GM10248 (cell line): ENCODE measurements around the gene ROBO1.

Experiments
- CTCF ChIA-PET: fragments of 300-600 bp; sonication (Branson Sonifier 250); formaldehyde crosslinking; extraction: SDS; loops from one replicate; lab custom pipeline; 2021; ENCODE audit warnings: antibody characterized with exemption; lab: Yijun Ruan, JAX
- POLR2A ChIA-PET: fragments of 350-650 bp; sonication (Branson Sonifier 250); formaldehyde crosslinking; extraction: SDS; loops from one replicate; lab custom pipeline; 2020; ENCODE audit warnings: antibody characterized with exemption; lab: Yijun Ruan, JAX
- DNase-seq: peaks from one replicate; pipeline ENCODE4 v3.0.0; 2012; ENCODE audit errors: extremely low spot score
- CTCF ChIP-seq: IDR thresholded peaks from 2 replicates; pipeline ENCODE4 v1.5.1; 2012; ENCODE audit warnings: mild to moderate bottlenecking, low read depth; ENCODE audit errors: extremely low read depth, missing control alignments, control extremely low read depth

Gene ROBO1

GRCh38 chr3:79268422-79268821, 499.4 kb downstream of the ROBO1 start:
- POLR2A ChIA-PET: no interaction called here
- TF ChIP-seq CTCF: no peak
- no peak for DNase-seq
- CTCF ChIA-PET: no interaction called here

GRCh38 chr3:79264892-79265291, 502.9 kb downstream of the ROBO1 start:
- TF ChIP-seq CTCF: no peak
- ChIA-PET CTCF (no interaction called here), POLR2A (no interaction called here)
- no peak for DNase-seq

- no peak for DNase-seq
- ChIA-PET POLR2A (no interaction called here), CTCF (interaction anchor here (1.5 kb wide), 1 partner anchor 13 kb away, joined by 4 read pairs; no protein-coding TSS in a partner anchor)
- TF ChIP-seq CTCF: no peak
Measured at GRCh38 chr3:79263423-79263822, 504.4 kb downstream of the ROBO1 start.

GRCh38 chr3:79258479-79258878, 509.3 kb downstream of the ROBO1 start:
- ChIA-PET POLR2A (no interaction called here), CTCF (no interaction called here)
- no peak for TF ChIP-seq CTCF
- no peak for DNase-seq

GRCh38 chr3:79257791-79258190, 510.0 kb downstream of the ROBO1 start:
- ChIA-PET POLR2A (no interaction called here), CTCF (no interaction called here)
- TF ChIP-seq CTCF: no peak
- DNase-seq: no peak

GRCh38 chr3:79255702-79256101, 512.1 kb downstream of the ROBO1 start:
- CTCF ChIA-PET: no interaction called here
- POLR2A ChIA-PET: no interaction called here
- DNase-seq: no peak
- no peak for TF ChIP-seq CTCF

GRCh38 chr3:79255292-79255691, 512.5 kb downstream of the ROBO1 start:
- ChIA-PET CTCF (no interaction called here), POLR2A (no interaction called here)
- DNase-seq: no peak
- no peak for TF ChIP-seq CTCF
